ENCODE measurements around the gene ERGIC3. TPM values are rescaled to one million over a fixed set of nuclear protein-coding genes. Genes with fewer than 3 reads are reported as not detected.

ERGIC3 gene
- total and polyA plus RNA-seq, 2 of the 13 experiments (the other 11 are each of a cell fraction or from before 2014, with no cell fraction given), result 407 to 670 TPM

DNA sequence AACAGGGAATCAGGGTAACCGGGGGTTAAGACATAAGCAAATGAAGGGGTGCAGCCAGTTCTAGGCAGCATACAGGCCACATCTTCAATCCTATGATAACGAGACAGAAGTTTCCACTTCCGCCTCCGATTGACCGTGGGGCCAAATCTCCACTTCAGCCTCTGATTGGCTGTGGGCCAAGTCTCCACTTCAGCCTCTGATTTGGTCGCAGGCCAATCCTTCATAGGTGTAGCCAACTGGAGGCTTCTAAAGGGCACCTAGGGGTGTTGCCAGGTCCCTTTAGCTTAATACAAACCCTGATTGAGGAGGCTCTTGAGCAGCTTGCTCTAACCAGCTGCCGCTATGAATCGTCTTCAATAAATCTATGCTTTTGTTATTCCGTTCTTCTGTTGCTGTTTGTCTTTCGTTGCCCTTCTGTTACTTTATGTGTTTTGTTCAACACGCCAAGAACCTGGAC is 2.1 kb upstream of the ERGIC3 start (continued):
- TF ChIP-seq, protein P1, sequence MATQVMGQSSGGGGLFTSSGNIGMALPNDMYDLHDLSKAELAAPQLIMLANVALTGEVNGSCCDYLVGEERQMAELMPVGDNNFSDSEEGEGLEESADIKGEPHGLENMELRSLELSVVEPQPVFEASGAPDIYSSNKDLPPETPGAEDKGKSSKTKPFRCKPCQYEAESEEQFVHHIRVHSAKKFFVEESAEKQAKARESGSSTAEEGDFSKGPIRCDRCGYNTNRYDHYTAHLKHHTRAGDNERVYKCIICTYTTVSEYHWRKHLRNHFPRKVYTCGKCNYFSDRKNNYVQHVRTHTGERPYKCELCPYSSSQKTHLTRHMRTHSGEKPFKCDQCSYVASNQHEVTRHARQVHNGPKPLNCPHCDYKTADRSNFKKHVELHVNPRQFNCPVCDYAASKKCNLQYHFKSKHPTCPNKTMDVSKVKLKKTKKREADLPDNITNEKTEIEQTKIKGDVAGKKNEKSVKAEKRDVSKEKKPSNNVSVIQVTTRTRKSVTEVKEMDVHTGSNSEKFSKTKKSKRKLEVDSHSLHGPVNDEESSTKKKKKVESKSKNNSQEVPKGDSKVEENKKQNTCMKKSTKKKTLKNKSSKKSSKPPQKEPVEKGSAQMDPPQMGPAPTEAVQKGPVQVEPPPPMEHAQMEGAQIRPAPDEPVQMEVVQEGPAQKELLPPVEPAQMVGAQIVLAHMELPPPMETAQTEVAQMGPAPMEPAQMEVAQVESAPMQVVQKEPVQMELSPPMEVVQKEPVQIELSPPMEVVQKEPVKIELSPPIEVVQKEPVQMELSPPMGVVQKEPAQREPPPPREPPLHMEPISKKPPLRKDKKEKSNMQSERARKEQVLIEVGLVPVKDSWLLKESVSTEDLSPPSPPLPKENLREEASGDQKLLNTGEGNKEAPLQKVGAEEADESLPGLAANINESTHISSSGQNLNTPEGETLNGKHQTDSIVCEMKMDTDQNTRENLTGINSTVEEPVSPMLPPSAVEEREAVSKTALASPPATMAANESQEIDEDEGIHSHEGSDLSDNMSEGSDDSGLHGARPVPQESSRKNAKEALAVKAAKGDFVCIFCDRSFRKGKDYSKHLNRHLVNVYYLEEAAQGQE (IDR thresholded peaks at IDR 0.05; ENCODE audit: borderline replicate concordance in 1 of 2, low read depth in 1 of 2, low read length in 2 of 2), result no peak
- TF ChIP-seq SOX13 (IDR thresholded peaks at IDR 0.05) (no peak), SOX13 (CRISPR knock-in tag; conservative IDR thresholded peaks at IDR 0.05 in 1 of 2, IDR thresholded peaks at IDR 0.05 in 1 of 2) (no peak), HES4 (CRISPR knock-in tag; IDR thresholded peaks at IDR 0.05; ENCODE audit: borderline replicate concordance) (no peak), ZNF484 (CRISPR knock-in tag; IDR thresholded peaks at IDR 0.05; ENCODE audit: borderline replicate concordance, low read depth) (no peak), HBP1 (CRISPR knock-in tag; IDR thresholded peaks at IDR 0.05; ENCODE audit: low read depth) (0 out of 2 replicates have a peak, but pooled peaks have one; percentile 36), MAF1 (CRISPR knock-in tag; IDR thresholded peaks at IDR 0.05; ENCODE audit: borderline replicate concordance) (no peak), YEATS2 (CRISPR knock-in tag; IDR thresholded peaks at IDR 0.05; ENCODE audit: borderline replicate concordance) (peak; percentile 63; the same call in 1 of the 2 replicates), MAZ (IDR thresholded peaks at IDR 0.05; ENCODE audit: borderline replicate concordance, low read depth, low read length) (no peak), MAZ (CRISPR knock-in tag; IDR thresholded peaks at IDR 0.05; ENCODE audit: low read depth) (no peak), ESRRA (CRISPR knock-in tag; IDR thresholded peaks at IDR 0.05; ENCODE audit: low read depth) (no peak), KLF13 (CRISPR knock-in tag; IDR thresholded peaks at IDR 0.05) (no peak), IKZF1 (IDR thresholded peaks at IDR 0.05) (no peak), ZNF598 (CRISPR knock-in tag; IDR thresholded peaks at IDR 0.05; ENCODE audit: borderline replicate concordance) (no peak), CCDC6 (CRISPR knock-in tag; IDR thresholded peaks at IDR 0.05) (no peak), ZNF816 (CRISPR knock-in tag; IDR thresholded peaks at IDR 0.05; ENCODE audit: borderline replicate concordance) (no peak), RXRB (CRISPR knock-in tag; IDR thresholded peaks at IDR 0.05; ENCODE audit: borderline replicate concordance) (0 out of 2 replicates have a peak, but pooled peaks have one; percentile 20), ZFP1 (CRISPR knock-in tag; IDR thresholded peaks at IDR 0.05) (no peak), ZNF775 (CRISPR knock-in tag; IDR thresholded peaks at IDR 0.05; ENCODE audit: borderline replicate concordance) (no peak), HNF4A (CRISPR knock-in tag; IDR thresholded peaks at IDR 0.05) (no peak), HOXA3 (CRISPR knock-in tag; IDR thresholded peaks at IDR 0.05) (peak; percentile 45; the same call in 1 of the 2 replicates), SPEN (CRISPR knock-in tag; IDR thresholded peaks at IDR 0.05; ENCODE audit: low read depth) (no peak)
- TF ChIP-seq, protein P2, sequence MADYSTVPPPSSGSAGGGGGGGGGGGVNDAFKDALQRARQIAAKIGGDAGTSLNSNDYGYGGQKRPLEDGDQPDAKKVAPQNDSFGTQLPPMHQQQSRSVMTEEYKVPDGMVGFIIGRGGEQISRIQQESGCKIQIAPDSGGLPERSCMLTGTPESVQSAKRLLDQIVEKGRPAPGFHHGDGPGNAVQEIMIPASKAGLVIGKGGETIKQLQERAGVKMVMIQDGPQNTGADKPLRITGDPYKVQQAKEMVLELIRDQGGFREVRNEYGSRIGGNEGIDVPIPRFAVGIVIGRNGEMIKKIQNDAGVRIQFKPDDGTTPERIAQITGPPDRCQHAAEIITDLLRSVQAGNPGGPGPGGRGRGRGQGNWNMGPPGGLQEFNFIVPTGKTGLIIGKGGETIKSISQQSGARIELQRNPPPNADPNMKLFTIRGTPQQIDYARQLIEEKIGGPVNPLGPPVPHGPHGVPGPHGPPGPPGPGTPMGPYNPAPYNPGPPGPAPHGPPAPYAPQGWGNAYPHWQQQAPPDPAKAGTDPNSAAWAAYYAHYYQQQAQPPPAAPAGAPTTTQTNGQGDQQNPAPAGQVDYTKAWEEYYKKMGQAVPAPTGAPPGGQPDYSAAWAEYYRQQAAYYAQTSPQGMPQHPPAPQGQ (CRISPR knock-in tag; IDR thresholded peaks at IDR 0.05; ENCODE audit: borderline replicate concordance), result no peak
